K562 (cell line): Measurements from ENCODE around the gene PLXNA2.

Experiments used
- AFF4 ChIP-seq: sonication (generic); formaldehyde crosslinking; IDR thresholded peaks from 2 replicates; pipeline ENCODE4 v1.8.0; 2023; ENCODE audit warnings: mild to moderate bottlenecking, missing genetic modification reagents
- CHD2 ChIP-seq: IDR thresholded peaks from 2 replicates; pipeline ENCODE4 v1.6.1; 2011; ENCODE audit warnings: low read depth, low read length
- CTCF ChIP-seq, 3 experiments: IDR thresholded peaks in 2 of 3; conservative IDR thresholded peaks in 1 of 3; 2 replicates each; pipeline ENCODE4 v1.5.1; 2011 to 2012; ENCODE audit warnings: low read length in 3 of 3, mild to moderate bottlenecking in 3 of 3, control low read depth in 2 of 3, improper control_type of control experiment in 1 of 3, inconsistent platforms in 1 of 3, low read depth in 1 of 3, mixed read lengths in 1 of 3, moderate library complexity in 1 of 3; ENCODE audit not compliant: insufficient read depth in 2 of 3
- EHMT2 ChIP-seq: fragments of 450-650 bp; IDR thresholded peaks from 2 replicates; pipeline ENCODE4 v1.6.1; 2018; ENCODE audit warnings: antibody characterized with exemption
- L3MBTL2 ChIP-seq: fragments of 450-650 bp; IDR thresholded peaks from 2 replicates; pipeline ENCODE4 v1.6.1; 2016; ENCODE audit warnings: mild to moderate bottlenecking, moderate library complexity
- NFE2 ChIP-seq: IDR thresholded peaks from 2 replicates; pipeline ENCODE4 v1.6.1; 2014; ENCODE audit warnings: antibody characterized with exemption, low read depth
- NUFIP1 ChIP-seq: fragments of 450-650 bp; IDR thresholded peaks from 2 replicates; pipeline ENCODE4 v1.6.1; 2018; ENCODE audit not compliant: partially characterized antibody
- RBM15 ChIP-seq: fragments of 200-400 bp; formaldehyde crosslinking; IDR thresholded peaks from 2 replicates; pipeline ENCODE4 v1.6.1; 2018; ENCODE audit warnings: mild to moderate bottlenecking, low read length, moderate library complexity; ENCODE audit not compliant: insufficient read depth
- REST ChIP-seq, 2 experiments: fragments of 450-650 bp; formaldehyde crosslinking in 1 of 2; IDR thresholded peaks; 2 replicates each; pipeline versions ENCODE4 v1.4.0 to v1.6.1; 2014 to 2020; ENCODE audit warnings: mild to moderate bottlenecking in 2 of 2, borderline replicate concordance in 1 of 2, low read depth in 1 of 2
- TAF1 ChIP-seq: IDR thresholded peaks from 2 replicates; pipeline ENCODE4 v1.6.1; 2011; ENCODE audit warnings: mild to moderate bottlenecking, low read length, moderate library complexity; ENCODE audit not compliant: insufficient read depth, control insufficient read depth, severe bottlenecking; ENCODE audit errors: extremely low read depth
- ZNF23 ChIP-seq: fragments of 250-450 bp; sonication (Bioruptor Pico); IDR thresholded peaks from 2 replicates; pipeline ENCODE4 v1.4.0; 2020; ENCODE audit warnings: mild to moderate bottlenecking

GRCh38 chr1:208029381-208030287, 214.6 kb downstream of the PLXNA2 start:
- no peak for TF ChIP-seq ZNF23 (CRISPR knock-in tag)
- no peak for TF ChIP-seq RBM15
- no peak for TF ChIP-seq REST (IDR thresholded peaks at IDR 0.05; ENCODE audit: borderline replicate concordance)
- no peak for TF ChIP-seq REST (CRISPR knock-in tag; IDR thresholded peaks at IDR 0.05; ENCODE audit: low read depth)
- TF ChIP-seq EHMT2, result no peak
- TF ChIP-seq CHD2, result no peak
- no peak for TF ChIP-seq TAF1
- TF ChIP-seq AFF4 (CRISPR knock-in tag), result no peak
- TF ChIP-seq CTCF (IDR thresholded peaks at IDR 0.05 in 2 of 3, conservative IDR thresholded peaks at IDR 0.05 in 1 of 3; ENCODE audit: insufficient read depth in 2 of 3, low read depth in 1 of 3, low read length in 3 of 3), result no peak
- no peak for TF ChIP-seq NFE2
- TF ChIP-seq NUFIP1, result no peak
- no peak for TF ChIP-seq L3MBTL2
